H9 (cell line): ENCODE data around the gene LHX4. TPM values are rescaled to one million over a fixed set of nuclear protein-coding genes. Genes with fewer than 3 reads are reported as not detected.

ENCODE experiments used
- DNase-seq: peaks from one replicate; pipeline ENCODE4 v3.0.0-alpha.2; 2017
- H2AFZ ChIP-seq: one replicate; pipeline ENCODE4 v1.6.1; 2013; ENCODE audit warnings: mild to moderate bottlenecking, low read length, control low read depth, moderate library complexity
- H2AK5ac ChIP-seq: 2 replicates; pipeline ENCODE4 v1.6.1; 2013; ENCODE audit warnings: low read length, control low read depth, mixed read lengths; ENCODE audit not compliant: insufficient read length
- H2BK120ac ChIP-seq: one replicate; pipeline ENCODE4 v1.6.1; 2013; ENCODE audit warnings: low read depth, mild to moderate bottlenecking, low read length, control low read depth, inconsistent platforms; ENCODE audit not compliant: poor library complexity, severe bottlenecking
- H2BK12ac ChIP-seq: 2 replicates; pipeline ENCODE4 v1.6.1; 2013; ENCODE audit warnings: low read length, control low read depth, mixed read lengths, low read depth; ENCODE audit not compliant: insufficient read length
- H2BK15ac ChIP-seq: 2 replicates; pipeline ENCODE4 v1.6.1; 2013; ENCODE audit warnings: low read depth, low read length, control low read depth
- H2BK20ac ChIP-seq: one replicate; pipeline ENCODE4 v1.6.1; 2013; ENCODE audit warnings: low read depth, mild to moderate bottlenecking, low read length, control low read depth, inconsistent platforms; ENCODE audit not compliant: poor library complexity, severe bottlenecking
- H2BK5ac ChIP-seq: 2 replicates; pipeline ENCODE4 v1.6.1; 2013; ENCODE audit warnings: low read length, control low read depth, mixed read lengths; ENCODE audit not compliant: insufficient read length
- H3K14ac ChIP-seq: 2 replicates; pipeline ENCODE4 v1.6.1; 2013; ENCODE audit warnings: low read length, control low read depth; ENCODE audit not compliant: insufficient read depth
- H3K18ac ChIP-seq: 2 replicates; pipeline ENCODE4 v1.6.1; 2013; ENCODE audit warnings: low read depth, mild to moderate bottlenecking, mixed read lengths, low read length, control low read depth; ENCODE audit not compliant: insufficient read length
- H3K23ac ChIP-seq: 2 replicates; pipeline ENCODE4 v1.6.1; 2013; ENCODE audit warnings: low read length, control low read depth, mixed read lengths, low read depth; ENCODE audit not compliant: insufficient read length
- H3K23me2 ChIP-seq: 2 replicates; pipeline ENCODE4 v1.6.1; 2013; ENCODE audit warnings: low read depth, mild to moderate bottlenecking, mixed read lengths, low read length, control low read depth; ENCODE audit not compliant: insufficient read length, poor library complexity, severe bottlenecking
- H3K27ac ChIP-seq: 2 replicates; pipeline ENCODE4 v1.5.1; 2013; ENCODE audit warnings: low read length, control low read depth, mixed read lengths, low read depth; ENCODE audit not compliant: insufficient read length
- H3K27me3 ChIP-seq: 2 replicates; pipeline ENCODE4 v1.6.1; 2013; ENCODE audit warnings: low read length, control low read depth, inconsistent platforms; ENCODE audit not compliant: insufficient read depth
- H3K4ac ChIP-seq: 2 replicates; pipeline ENCODE4 v1.6.1; 2013; ENCODE audit warnings: low read depth, mild to moderate bottlenecking, control low read depth, inconsistent platforms, low read length, moderate library complexity
- H3K4me1 ChIP-seq: 2 replicates; pipeline ENCODE4 v1.6.1; 2013; ENCODE audit warnings: low read length, control low read depth, inconsistent platforms; ENCODE audit not compliant: insufficient read depth
- H3K4me2 ChIP-seq: 2 replicates; pipeline ENCODE4 v1.6.1; 2013; ENCODE audit warnings: low read length, control low read depth, mixed read lengths; ENCODE audit not compliant: insufficient read length, insufficient read depth
- H3K56ac ChIP-seq: 2 replicates; pipeline ENCODE4 v1.6.1; 2013; ENCODE audit warnings: low read depth, mild to moderate bottlenecking, mixed read lengths, low read length, control low read depth; ENCODE audit not compliant: insufficient read length
- H3K79me1 ChIP-seq: 2 replicates; pipeline ENCODE4 v1.6.1; 2013; ENCODE audit warnings: low read depth, mild to moderate bottlenecking, moderate library complexity, low read length, control low read depth, inconsistent platforms; ENCODE audit not compliant: insufficient read depth, poor library complexity, severe bottlenecking
- H3K79me2 ChIP-seq: 2 replicates; pipeline ENCODE4 v1.6.1; 2013; ENCODE audit warnings: low read length, control low read depth, inconsistent platforms; ENCODE audit not compliant: insufficient read depth
- H3K9ac ChIP-seq: 2 replicates; pipeline ENCODE4 v1.6.1; 2013; ENCODE audit warnings: low read length, control low read depth, mixed read lengths; ENCODE audit not compliant: insufficient read length; ENCODE audit errors: extremely low read depth
- H3K9me3 ChIP-seq: one replicate; pipeline ENCODE4 v1.6.1; 2013; ENCODE audit warnings: low read depth, low read length, inconsistent platforms; ENCODE audit not compliant: control insufficient read depth
- H3T11ph ChIP-seq: one replicate; pipeline ENCODE4 v1.6.1; 2013; ENCODE audit warnings: mild to moderate bottlenecking, low read length, control low read depth, inconsistent platforms
- H4K20me1 ChIP-seq: one replicate; pipeline ENCODE4 v1.6.1; 2013; ENCODE audit not compliant: control insufficient read depth, insufficient read length, insufficient read depth
- H4K5ac ChIP-seq: 2 replicates; pipeline ENCODE4 v1.6.1; 2013; ENCODE audit warnings: low read depth, mild to moderate bottlenecking, mixed read lengths, low read length, control low read depth; ENCODE audit not compliant: insufficient read length
- H4K8ac ChIP-seq: replicated peaks from 2 replicates; pipeline ENCODE4 v1.6.1; 2013; ENCODE audit warnings: low read length, control low read depth, mixed read lengths, low read depth; ENCODE audit not compliant: insufficient read length
- H4K91ac ChIP-seq: 2 replicates; pipeline ENCODE4 v1.6.1; 2013; ENCODE audit warnings: low read depth, mild to moderate bottlenecking, moderate library complexity, mixed read lengths, low read length, control low read depth; ENCODE audit not compliant: insufficient read length
- H3K27ac Mint-ChIP-seq, 3 experiments: 2 replicates in 2 of 3; 3 replicates in 1 of 3; pipeline ENCODE4 v1.8.0; 2020 to 2021; ENCODE audit warnings: mixed read lengths in 3 of 3, mild to moderate bottlenecking in 1 of 3, moderate library complexity in 1 of 3
- H3K27me3 Mint-ChIP-seq: 2 replicates; pipeline ENCODE4 v1.8.0; 2021; ENCODE audit warnings: low read depth, mild to moderate bottlenecking, moderate library complexity, mixed read lengths
- H3K36me3 Mint-ChIP-seq, 3 experiments: 2 replicates in 2 of 3; 3 replicates in 1 of 3; pipeline ENCODE4 v1.8.0; 2020 to 2021; ENCODE audit warnings: low read depth in 3 of 3, mixed read lengths in 3 of 3; ENCODE audit not compliant: insufficient read depth in 1 of 3
- H3K4me1 Mint-ChIP-seq, 2 experiments: 2 replicates each; pipeline ENCODE4 v1.8.0; 2020; ENCODE audit warnings: mixed read lengths in 2 of 2
- H3K4me3 Mint-ChIP-seq, 2 experiments: 2 replicates in 1 of 2; 3 replicates in 1 of 2; pipeline ENCODE4 v1.8.0; 2020 to 2021; ENCODE audit warnings: mild to moderate bottlenecking in 2 of 2, mixed read lengths in 2 of 2, moderate library complexity in 1 of 2
- H3K9me3 Mint-ChIP-seq, 2 experiments: 2 replicates in 1 of 2; 3 replicates in 1 of 2; pipeline ENCODE4 v1.8.0; 2020; ENCODE audit warnings: mild to moderate bottlenecking in 2 of 2, mixed read lengths in 2 of 2, moderate library complexity in 1 of 2
- WGBS: extraction: QIAGEN DNeasy Blood & Tissue Kit; methylation state at CpG from one replicate; pipeline ENCODE4 v1.1.7; 2013; ENCODE audit warnings: missing lambda C conversion rate, low lambda C conversion rate, mixed read lengths; ENCODE audit not compliant: insufficient read length; ENCODE audit errors: extremely low coverage; 5-methylcytosine and 5-hydroxymethylcytosine counted together
- total RNA-seq: library from RNA; stranded (reverse); gene quantifications from 2 replicates; pipeline ENCODE4 v1.2.1, GENCODE V29; 2021
- TF ChIP-seq, protein P1 (sequence below): fragments of 200-600 bp; sonication (generic); conservative IDR thresholded peaks from 3 replicates; pipeline ENCODE4 v1.8.0; 2021; ENCODE audit warnings: antibody characterized with exemption, mild to moderate bottlenecking

The LHX4 gene
- total RNA-seq, 1 experiment from 2014 or later: 1.9 TPM

DNA sequence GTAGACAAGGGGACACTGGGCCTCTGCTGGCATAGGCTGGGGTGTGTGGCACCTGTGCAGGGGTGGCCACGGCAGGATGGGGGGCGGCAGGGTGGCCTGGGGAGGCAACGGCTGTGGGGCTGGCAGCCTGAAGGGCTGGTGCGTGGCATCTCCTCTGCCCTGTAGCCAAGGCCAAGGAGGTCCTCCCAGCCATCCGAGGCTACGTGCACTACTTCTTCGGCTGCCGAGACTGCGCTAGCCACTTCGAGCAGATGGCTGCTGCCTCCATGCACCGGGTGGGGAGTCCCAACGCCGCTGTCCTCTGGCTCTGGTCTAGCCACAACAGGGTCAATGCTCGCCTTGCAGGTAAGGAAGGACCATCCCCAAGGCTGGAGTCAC lies 36.0 kb upstream of the LHX4 start:
- H3K36me3 Mint-ChIP-seq: peaks cover 25 to 60% (median 42%) of the 10 kb centered on the region in 3 experiments; a peak in 6 of 7 replicates
- no CpG with 5 or more reads among the region's 14 CpGs for WGBS
- Histone ChIP-seq H3K79me2 (no peaks in the 10 kb centered on the region), H2BK20ac (no peak overlapping the region), H2BK15ac (no peak overlapping the region), H2BK120ac (no peak overlapping the region), H3K14ac (no peak overlapping the region), H3K4me1 (no peaks in the 10 kb centered on the region), H4K20me1 (no peaks in the 10 kb centered on the region), H2AFZ (no peak overlapping the region), H3K23me2 (no peaks in the 10 kb centered on the region), H3K56ac (no peak overlapping the region), H2BK12ac (no peak overlapping the region), H4K91ac (no peak overlapping the region), H3K4ac (no peak overlapping the region), H4K8ac (no peak overlapping the region), H3T11ph (no peak overlapping the region), H3K4me2 (no peak overlapping the region), H2BK5ac (no peak overlapping the region), H4K5ac (no peak overlapping the region), H3K79me1 (no peaks in the 10 kb centered on the region), H3K9ac (no peak overlapping the region), H3K18ac (no peak overlapping the region), H3K23ac (no peak overlapping the region), H3K27ac (no peak overlapping the region), H3K9me3 (no peaks in the 10 kb centered on the region), H3K27me3 (no peaks in the 10 kb centered on the region), H2AK5ac (no peak overlapping the region)
- H3K27me3 Mint-ChIP-seq: peaks cover 1% of the 10 kb centered on the region; the same call in 1 of the 2 replicates
- no peaks in the 10 kb centered on the region for H3K9me3 Mint-ChIP-seq
- H3K27ac Mint-ChIP-seq: no peak overlapping the region
- H3K4me3 Mint-ChIP-seq: no peak overlapping the region
- TF ChIP-seq, protein P1, sequence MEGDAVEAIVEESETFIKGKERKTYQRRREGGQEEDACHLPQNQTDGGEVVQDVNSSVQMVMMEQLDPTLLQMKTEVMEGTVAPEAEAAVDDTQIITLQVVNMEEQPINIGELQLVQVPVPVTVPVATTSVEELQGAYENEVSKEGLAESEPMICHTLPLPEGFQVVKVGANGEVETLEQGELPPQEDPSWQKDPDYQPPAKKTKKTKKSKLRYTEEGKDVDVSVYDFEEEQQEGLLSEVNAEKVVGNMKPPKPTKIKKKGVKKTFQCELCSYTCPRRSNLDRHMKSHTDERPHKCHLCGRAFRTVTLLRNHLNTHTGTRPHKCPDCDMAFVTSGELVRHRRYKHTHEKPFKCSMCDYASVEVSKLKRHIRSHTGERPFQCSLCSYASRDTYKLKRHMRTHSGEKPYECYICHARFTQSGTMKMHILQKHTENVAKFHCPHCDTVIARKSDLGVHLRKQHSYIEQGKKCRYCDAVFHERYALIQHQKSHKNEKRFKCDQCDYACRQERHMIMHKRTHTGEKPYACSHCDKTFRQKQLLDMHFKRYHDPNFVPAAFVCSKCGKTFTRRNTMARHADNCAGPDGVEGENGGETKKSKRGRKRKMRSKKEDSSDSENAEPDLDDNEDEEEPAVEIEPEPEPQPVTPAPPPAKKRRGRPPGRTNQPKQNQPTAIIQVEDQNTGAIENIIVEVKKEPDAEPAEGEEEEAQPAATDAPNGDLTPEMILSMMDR: no peak
- peaks cover 6 to 37% of the 10 kb centered on the region in 2 experiments for H3K4me1 Mint-ChIP-seq
- no peak for DNase-seq
